GM12892 (cell line): ENCODE measurements around the gene OLFM2. TPM values are rescaled to one million over a fixed set of nuclear protein-coding genes. Genes with fewer than 3 reads are reported as not detected.

Experiments used
- DNase-seq: peaks from one replicate; pipeline ENCODE4 v3.0.0; 2011; ENCODE audit not compliant: insufficient read length
- FAIRE-seq: peaks from 2 replicates; lab custom pipeline; 2011; peaks lifted over from hg19 to GRCh38; lab: Jason Lieb, UNC
- POLR2A ChIP-seq: IDR thresholded peaks from 2 replicates; pipeline ENCODE4 v1.6.1; 2011; ENCODE audit warnings: low read depth, low read length, control low read depth
- POLR2AphosphoS5 ChIP-seq: IDR thresholded peaks from 2 replicates; pipeline ENCODE4 v1.6.1; 2011; ENCODE audit warnings: low read depth, low read length, control low read depth
- TAF1 ChIP-seq: IDR thresholded peaks from 2 replicates; pipeline ENCODE4 v1.6.1; 2011; ENCODE audit warnings: low read depth, mild to moderate bottlenecking, control low read depth, low read length, borderline replicate concordance
- polyA plus RNA-seq: library from polyadenylated mRNA; unstranded; fragments of >200 nt; gene quantifications from one replicate; pipeline ENCODE4 v1.2.1, GENCODE V29; 2012; ENCODE audit warnings: missing spikeins, inconsistent platforms; ENCODE audit not compliant: missing spikeins

Gene OLFM2
- not detected for polyA plus RNA-seq

DNA sequence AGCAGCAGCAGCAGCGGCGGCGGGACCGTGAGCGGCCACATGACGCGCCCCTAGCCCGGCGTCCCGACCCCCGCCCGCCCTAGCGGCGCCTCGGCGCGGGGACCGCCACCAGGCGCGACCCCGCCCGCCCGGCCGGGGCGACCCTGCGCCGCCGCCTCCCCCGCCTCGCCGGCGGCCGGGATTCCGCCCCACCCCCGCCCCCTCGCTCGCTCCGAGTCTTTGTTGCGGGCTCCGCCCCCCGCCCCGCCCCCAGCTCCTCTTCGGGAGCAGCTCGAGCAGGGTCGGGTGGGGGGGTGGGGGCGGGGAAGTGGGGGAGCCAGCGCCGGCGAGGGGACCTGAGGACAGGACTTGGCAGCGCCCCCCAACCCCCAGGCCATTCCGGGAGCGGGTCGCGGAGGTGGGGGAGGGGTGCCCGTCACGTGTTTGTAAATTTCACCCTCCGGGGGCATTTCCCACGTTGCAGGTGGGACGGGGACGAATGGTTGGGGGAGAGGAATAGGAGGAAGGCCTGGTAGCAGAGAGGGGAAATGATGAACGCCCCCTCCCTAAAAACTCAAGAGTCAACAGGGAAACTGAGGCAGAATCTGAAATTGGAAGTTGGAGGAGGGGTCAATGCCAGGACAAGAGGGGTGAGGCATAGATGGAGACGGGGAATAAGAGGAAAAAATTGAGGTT lies at the start of gene OLFM2:
TSS of gene OLFM2 (minus strand) at position 190 of the 675 bp plus-strand sequence. CDS start at position 41, 149 bp downstream.
- TF ChIP-seq TAF1 (no peak), POLR2A (no peak), POLR2AphosphoS5 (no peak)
- FAIRE-seq, result no peak
- no peak for DNase-seq

DNA sequence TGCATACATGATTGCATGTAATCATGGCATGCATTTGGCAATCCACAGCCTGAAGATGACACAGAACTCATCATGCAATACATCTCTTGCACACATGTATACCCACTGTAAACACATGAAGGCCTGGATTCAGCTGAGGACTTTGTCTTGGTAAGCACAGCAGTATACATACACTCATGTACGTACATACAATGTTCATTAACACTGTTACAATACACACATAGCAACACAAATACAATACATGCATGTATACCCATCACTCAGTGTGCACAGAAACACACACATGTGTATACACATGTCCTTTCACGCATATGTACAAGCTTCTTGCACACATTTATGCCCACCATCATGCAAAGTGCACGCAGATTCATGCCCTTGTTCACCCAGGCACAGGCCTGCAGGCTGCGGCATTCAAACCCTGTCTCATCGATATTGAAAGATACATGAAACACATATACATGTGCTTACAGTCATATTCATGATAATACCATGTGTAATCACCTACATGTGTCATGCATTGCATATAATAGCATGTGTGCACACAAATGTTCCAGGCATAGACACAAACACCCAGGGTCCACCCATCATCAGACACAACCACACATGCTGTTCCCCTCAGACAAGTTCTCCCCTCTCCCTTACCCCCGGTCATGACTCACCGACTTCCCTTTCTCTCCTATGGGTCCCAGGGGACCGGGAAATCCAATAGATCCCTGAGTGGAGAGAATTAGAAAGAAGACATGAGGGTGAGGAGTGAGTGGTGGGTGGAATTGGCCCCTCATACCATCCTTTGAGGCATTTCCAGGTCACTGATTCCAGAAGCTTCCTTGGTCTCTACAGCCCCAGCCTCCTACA lies 45.3 kb upstream of the OLFM2 start:
- no peak for DNase-seq
- TF ChIP-seq POLR2AphosphoS5 (no peak), POLR2A (no peak), TAF1 (no peak)
- no peak for FAIRE-seq

DNA sequence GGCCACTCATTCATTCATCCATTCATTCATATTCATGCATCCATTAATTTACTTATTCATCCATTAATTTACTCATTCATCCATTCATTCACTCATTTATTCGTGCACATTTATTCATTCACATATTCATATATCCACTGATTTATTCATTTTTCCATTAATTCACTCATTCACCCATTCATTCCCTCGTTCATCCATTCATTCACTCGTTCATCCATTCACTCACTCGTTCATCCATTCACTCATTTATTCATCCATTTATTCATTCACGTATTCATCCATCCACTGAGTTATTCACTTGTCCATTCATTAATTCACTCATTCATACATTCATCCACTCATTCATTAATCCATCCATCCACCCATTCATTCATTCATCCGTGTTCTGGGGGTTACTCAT lies 35.8 kb upstream of the OLFM2 start:
- no peak for FAIRE-seq
- no peak for DNase-seq
- TF ChIP-seq POLR2A (no peak), TAF1 (no peak), POLR2AphosphoS5 (no peak)

DNA sequence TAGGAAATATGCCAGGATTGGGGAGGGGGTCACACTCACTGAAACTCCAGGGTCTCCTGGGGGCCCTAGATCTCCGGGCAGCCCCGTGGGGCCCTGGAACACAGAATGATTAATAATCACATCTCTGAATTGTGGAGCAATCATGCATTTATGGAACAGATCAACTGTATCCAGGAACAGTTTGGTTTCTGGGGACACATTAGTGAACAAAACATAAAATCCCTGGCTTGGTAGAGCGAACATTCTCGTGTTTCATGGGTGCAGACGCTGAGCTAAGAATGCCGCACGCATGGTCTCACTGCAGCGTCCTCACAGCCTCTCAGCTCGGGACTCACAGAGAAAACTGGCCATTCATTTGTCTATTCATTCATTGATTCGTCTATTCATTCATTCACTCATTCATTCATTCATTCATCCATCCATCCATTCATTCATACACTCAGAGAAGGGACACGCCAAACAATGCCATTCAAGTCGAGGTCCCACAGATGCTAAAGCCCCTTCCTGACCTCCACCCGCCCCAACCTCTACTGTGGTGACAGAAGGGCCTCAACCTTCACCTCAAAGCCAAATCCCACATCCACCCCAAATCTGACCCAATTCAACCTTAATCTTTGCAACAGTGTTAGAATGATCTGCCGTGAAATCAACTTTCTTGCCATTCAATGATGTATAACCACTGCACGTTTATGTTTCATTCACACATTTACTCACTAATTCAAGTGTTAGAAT lies 35.0 kb upstream of the OLFM2 start:
- FAIRE-seq (no peak), DNase-seq (no peak)
- TF ChIP-seq TAF1, result no peak
- TF ChIP-seq POLR2A, result no peak
- no peak for TF ChIP-seq POLR2AphosphoS5

DNA sequence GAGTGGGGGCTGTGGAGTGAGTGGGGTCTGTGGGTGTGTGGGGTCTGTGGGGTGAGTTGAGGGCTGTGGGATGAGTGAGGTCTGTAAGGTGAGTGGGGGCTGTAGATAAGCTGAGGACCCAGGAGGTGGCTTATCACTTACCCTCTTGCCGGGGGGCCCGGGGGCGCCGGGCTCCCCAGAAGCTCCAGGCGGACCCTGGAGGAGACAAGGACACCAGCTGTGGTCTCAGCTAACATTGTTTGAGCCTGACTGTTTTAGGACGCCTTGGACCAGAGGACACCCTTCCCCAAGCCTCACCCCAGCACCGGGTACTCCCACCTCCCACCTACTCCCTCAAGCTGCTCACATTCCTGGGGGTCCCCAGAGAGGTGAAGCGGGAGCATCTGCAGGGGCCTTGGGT lies 34.2 kb upstream of the OLFM2 start:
- DNase-seq, result no peak
- no peak for FAIRE-seq
- TF ChIP-seq POLR2A (no peak), TAF1 (no peak)

DNA sequence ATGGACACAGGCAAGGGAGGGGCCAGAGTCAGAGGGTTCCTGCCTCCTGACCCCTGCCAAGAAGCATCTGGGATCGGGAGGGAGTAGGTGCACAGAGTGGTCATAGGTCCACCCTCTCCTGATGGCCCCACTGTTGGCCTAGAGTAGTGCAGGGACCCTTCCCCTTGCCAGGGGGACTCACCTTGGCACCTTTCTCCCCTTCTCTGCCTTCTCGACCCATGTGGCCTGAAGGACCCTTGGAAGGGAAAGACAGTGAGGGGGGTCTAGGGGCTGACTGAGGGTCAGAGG lies 33.3 kb upstream of the OLFM2 start:
- no peak for TF ChIP-seq POLR2AphosphoS5
- TF ChIP-seq TAF1, result no peak
- TF ChIP-seq POLR2A, result no peak
- DNase-seq, result no peak
- no peak for FAIRE-seq

DNA sequence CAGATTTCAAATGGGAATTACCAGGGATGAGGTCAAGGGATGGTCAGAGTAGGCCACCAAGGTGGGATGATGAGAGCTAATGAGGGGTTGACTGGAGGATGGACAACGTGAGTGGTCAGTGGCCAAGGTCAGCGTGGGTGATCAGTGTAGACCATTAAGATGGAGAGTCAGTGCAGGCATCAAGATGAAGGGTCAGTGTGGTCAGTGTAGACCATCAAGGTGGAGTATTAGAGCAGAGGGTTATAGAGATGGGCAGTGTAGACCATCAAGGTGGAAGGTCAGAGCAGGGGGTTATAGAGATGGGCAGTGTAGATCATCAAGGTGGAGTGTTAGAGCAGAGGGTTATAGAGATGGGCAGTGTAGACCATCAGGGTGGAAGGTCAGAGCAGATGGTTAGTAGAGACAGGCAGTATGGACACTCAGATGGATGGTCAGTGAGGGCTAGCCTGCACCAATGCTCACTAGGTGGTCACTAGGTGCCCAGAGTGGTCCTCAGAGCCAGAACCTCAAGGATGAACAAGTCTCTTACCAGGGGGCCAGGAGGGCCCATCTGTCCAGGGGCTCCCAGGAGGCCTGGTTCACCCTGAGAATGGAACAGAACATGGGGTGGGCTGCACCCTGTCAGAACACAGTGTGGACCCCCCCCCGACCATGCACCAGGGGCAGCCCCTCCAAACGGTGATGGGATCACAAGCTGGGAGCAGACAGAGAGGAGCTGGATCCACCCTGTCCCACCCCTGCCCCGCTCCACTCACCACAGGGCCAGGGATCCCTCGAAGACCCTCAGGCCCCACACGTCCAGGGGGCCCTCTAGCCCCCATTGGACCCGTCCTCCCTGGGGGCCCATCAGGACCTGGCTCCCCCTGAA lies 32.7 kb upstream of the OLFM2 start:
- no peak for FAIRE-seq
- no peak for TF ChIP-seq POLR2A
- TF ChIP-seq POLR2AphosphoS5, result no peak
- no peak for TF ChIP-seq TAF1
- no peak for DNase-seq

DNA sequence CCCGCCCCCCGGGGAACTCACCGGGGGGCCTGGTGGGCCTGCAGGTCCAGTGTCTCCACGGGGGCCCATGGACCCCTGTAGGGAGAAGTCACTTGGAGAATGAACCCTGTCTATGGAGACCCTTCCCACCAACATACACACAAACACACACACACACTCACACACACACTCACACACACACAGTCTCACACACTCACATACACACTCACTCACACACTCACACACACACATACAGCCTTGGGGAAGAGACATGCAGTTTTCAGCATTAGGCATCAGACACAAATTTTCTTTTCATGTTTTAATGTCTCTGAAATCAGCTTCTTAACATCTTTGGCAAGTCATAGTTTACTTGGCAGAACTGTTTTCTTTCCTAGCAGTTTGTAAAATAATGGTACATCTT lies 31.0 kb upstream of the OLFM2 start:
- FAIRE-seq (no peak), DNase-seq (no peak)
- TF ChIP-seq POLR2AphosphoS5, result no peak
- no peak for TF ChIP-seq TAF1
- TF ChIP-seq POLR2A, result no peak

DNA sequence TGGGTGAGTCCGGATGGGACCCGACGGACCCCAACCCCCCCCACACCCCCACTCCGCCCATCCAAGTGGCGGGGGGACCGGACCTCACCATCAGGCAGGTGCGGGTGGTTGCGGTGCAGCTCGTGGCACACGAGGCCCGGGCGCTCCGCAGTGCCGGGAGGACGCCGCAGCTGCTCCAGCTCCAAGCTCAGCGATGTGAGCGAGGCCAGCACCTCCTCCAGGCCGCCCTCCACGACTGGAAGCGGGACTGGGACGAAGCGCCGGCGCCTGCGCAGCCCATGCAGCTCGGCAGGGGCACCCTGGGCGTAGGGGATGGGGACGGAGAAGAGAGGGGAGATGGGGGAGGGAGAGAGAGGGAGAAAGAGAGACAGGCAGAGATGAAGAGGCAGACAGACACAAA lies 30.1 kb upstream of the OLFM2 start:
- TF ChIP-seq POLR2AphosphoS5 (no peak), POLR2A (no peak)
- DNase-seq, result no peak
- FAIRE-seq, result no peak

DNA sequence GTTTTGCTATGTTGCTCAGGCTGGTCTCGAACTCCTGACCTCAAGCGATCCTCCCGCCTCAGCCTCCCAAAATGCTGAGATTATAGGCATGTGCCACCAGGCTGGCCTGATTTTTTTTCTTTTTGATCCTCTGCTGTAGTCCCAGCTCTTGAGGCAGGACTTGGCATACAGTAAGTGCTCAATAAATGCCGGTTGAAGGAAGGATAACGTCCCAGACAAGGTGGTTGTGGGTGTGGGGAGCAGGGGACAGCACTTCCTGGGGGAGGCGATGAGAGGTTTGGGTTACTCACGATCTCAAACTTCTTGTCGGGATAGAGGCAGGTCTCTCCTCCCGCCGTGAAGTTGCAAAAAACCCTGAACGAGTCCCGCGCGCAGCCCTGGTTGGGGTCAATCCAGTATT lies 29.7 kb upstream of the OLFM2 start:
- no peak for FAIRE-seq
- TF ChIP-seq POLR2AphosphoS5 (no peak), TAF1 (no peak), POLR2A (no peak)
- no peak for DNase-seq

DNA sequence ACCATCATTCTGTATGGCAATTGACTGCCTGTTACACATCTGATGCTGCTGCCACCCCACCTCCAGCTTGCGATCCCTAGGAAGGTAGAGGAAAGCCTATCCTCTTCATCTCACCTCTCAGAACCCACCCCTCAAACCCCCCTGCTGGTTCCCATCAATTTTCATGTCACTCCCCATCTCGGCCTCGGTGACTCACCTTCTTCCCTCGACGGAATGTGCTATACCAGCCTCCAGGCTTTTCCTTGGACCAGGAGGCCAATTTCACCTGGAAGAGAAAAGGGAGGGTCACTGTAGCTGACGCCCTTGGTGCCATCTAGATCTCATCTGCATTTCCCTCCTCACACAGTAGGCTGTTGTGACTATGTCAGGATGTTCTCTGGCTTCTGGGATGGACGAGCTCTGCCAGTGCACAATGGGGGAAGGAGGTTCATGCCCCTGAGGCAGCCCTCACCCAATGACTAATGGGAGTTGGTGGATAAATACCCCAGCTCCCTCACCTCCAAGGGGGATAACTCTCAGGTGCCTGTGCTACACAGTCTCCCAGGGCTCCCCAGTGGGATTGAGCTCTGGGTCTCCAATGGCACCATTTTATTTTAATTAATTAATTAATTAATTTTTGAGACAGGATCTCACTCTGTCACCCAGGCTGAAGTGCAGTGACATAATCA lies 26.4 kb upstream of the OLFM2 start:
- FAIRE-seq (no peak), DNase-seq (no peak)
- no peak for TF ChIP-seq POLR2A
- TF ChIP-seq TAF1, result no peak
- TF ChIP-seq POLR2AphosphoS5, result no peak
